K562 (cell line): ENCODE data around the gene SLC9C2. TPM values are rescaled to one million over a fixed set of nuclear protein-coding genes. Genes with fewer than 3 reads are reported as not detected.

ENCODE experiments used
- BACH1 ChIP-seq: fragments of 200-800 bp; sonication (Bioruptor generic); IDR thresholded peaks from 2 replicates; pipeline ENCODE4 v1.6.1; 2016; ENCODE audit warnings: missing genetic modification characterization, missing compliant biosample characterization
- BRCA1 ChIP-seq, 2 experiments: fragments of 450-650 bp in 1 of 2; sonication (generic) in 1 of 2; formaldehyde crosslinking in 1 of 2; IDR thresholded peaks; 2 replicates each; pipeline versions ENCODE4 v1.5.0 to v1.6.1; 2017 to 2020; ENCODE audit warnings: mild to moderate bottlenecking in 1 of 2, missing genetic modification reagents in 1 of 2
- CCNT2 ChIP-seq: IDR thresholded peaks from 2 replicates; pipeline ENCODE4 v1.6.1; 2011; ENCODE audit warnings: borderline replicate concordance, low read depth, mild to moderate bottlenecking, moderate library complexity, mixed read lengths, low read length; ENCODE audit not compliant: insufficient read length; ENCODE audit errors: extremely low read depth
- DPF2 ChIP-seq: fragments of 450-650 bp; IDR thresholded peaks from 2 replicates; pipeline ENCODE4 v1.6.1; 2016
- ESRRA ChIP-seq: fragments of 450-650 bp; IDR thresholded peaks from 2 replicates; pipeline ENCODE4 v1.6.1; 2014; ENCODE audit warnings: low read depth, mild to moderate bottlenecking, moderate library complexity, borderline replicate concordance
- FOXA3 ChIP-seq, 2 experiments: fragments of 450-650 bp in 1 of 2; sonication (generic) in 1 of 2; formaldehyde crosslinking; IDR thresholded peaks in 1 of 2; conservative IDR thresholded peaks in 1 of 2; 2 replicates each; pipeline versions ENCODE4 v1.4.0 to v1.8.0; 2020 to 2022; ENCODE audit warnings: mild to moderate bottlenecking in 2 of 2, missing genetic modification reagents in 1 of 2
- HDAC8 ChIP-seq: fragments of 450-650 bp; IDR thresholded peaks from 2 replicates; pipeline ENCODE4 v1.6.1; 2016; ENCODE audit warnings: mild to moderate bottlenecking, missing genetic modification characterization, moderate library complexity, missing compliant biosample characterization
- HOXB6 ChIP-seq: fragments of 250-450 bp; sonication (Bioruptor Pico); IDR thresholded peaks from 2 replicates; pipeline ENCODE4 v1.5.1; 2022; ENCODE audit warnings: mild to moderate bottlenecking, borderline replicate concordance
- KLF6 ChIP-seq: fragments of 250-450 bp; sonication (Bioruptor Pico); IDR thresholded peaks from 2 replicates; pipeline ENCODE4 v1.4.0; 2020; ENCODE audit warnings: mild to moderate bottlenecking, moderate library complexity, borderline replicate concordance
- NCOA2 ChIP-seq, 2 experiments: fragments of 450-650 bp; IDR thresholded peaks; 2 replicates each; pipeline ENCODE4 v1.6.1; 2018; ENCODE audit warnings: mild to moderate bottlenecking in 2 of 2, moderate library complexity in 1 of 2; ENCODE audit not compliant: partially characterized antibody in 2 of 2
- NR2C2 ChIP-seq, 2 experiments: fragments of 200-800 bp in 1 of 2; sonication (Bioruptor generic) in 1 of 2; sonication (generic) in 1 of 2; formaldehyde crosslinking in 1 of 2; IDR thresholded peaks; 2 replicates each; pipeline versions ENCODE4 v1.6.1 to v1.8.0; 2016 to 2022; ENCODE audit warnings: mild to moderate bottlenecking in 1 of 2, missing compliant biosample characterization in 1 of 2, missing genetic modification characterization in 1 of 2, missing genetic modification reagents in 1 of 2
- PHF21A ChIP-seq: fragments of 450-650 bp; IDR thresholded peaks from 2 replicates; pipeline ENCODE4 v1.6.1; 2017; ENCODE audit warnings: low read depth, borderline replicate concordance
- POLR3A ChIP-seq: IDR thresholded peaks from 2 replicates; pipeline ENCODE4 v1.6.1; 2011; ENCODE audit warnings: borderline replicate concordance, mild to moderate bottlenecking, moderate library complexity; ENCODE audit not compliant: insufficient read length, insufficient read depth; ENCODE audit errors: extremely low read depth
- RFX1 ChIP-seq: fragments of 450-650 bp; IDR thresholded peaks from 2 replicates; pipeline ENCODE4 v1.6.1; 2016; ENCODE audit warnings: mild to moderate bottlenecking, moderate library complexity
- RHOXF2B ChIP-seq: fragments of 250-450 bp; sonication (Bioruptor Pico); conservative IDR thresholded peaks from 2 replicates; pipeline ENCODE4 v1.5.1; 2021
- RNF219 ChIP-seq: fragments of 250-450 bp; sonication (Bioruptor Pico); IDR thresholded peaks from 2 replicates; pipeline ENCODE4 v1.5.0; 2022; ENCODE audit warnings: mild to moderate bottlenecking
- SMARCB1 ChIP-seq: IDR thresholded peaks from 2 replicates; pipeline ENCODE4 v1.6.1; 2011; ENCODE audit warnings: improper control_type of control experiment, low read depth; ENCODE audit not compliant: insufficient read length
- SMARCC2 ChIP-seq: fragments of 450-650 bp; IDR thresholded peaks from 2 replicates; pipeline ENCODE4 v1.6.1; 2017; ENCODE audit warnings: antibody characterized with exemption, moderate library complexity, mild to moderate bottlenecking, low read depth
- SREBF1 ChIP-seq: fragments of 150-350 bp; IDR thresholded peaks from 2 replicates; pipeline ENCODE4 v1.6.1; 2014; ENCODE audit warnings: antibody characterized with exemption, low read depth, low read length, borderline replicate concordance
- SRSF1 ChIP-seq: fragments of 200-400 bp; formaldehyde crosslinking; IDR thresholded peaks from 2 replicates; pipeline ENCODE4 v1.6.1; 2017; ENCODE audit warnings: mild to moderate bottlenecking, low read depth, low read length, moderate library complexity
- TRIM24 ChIP-seq, 2 experiments: fragments of 450-650 bp; IDR thresholded peaks; 2 replicates each; pipeline ENCODE4 v1.6.1; 2016
- YY1 ChIP-seq, 3 experiments: IDR thresholded peaks; 2 replicates each; pipeline ENCODE4 v1.6.1; 2011; ENCODE audit warnings: low read length in 2 of 3, mild to moderate bottlenecking in 2 of 3, moderate library complexity in 2 of 3, borderline replicate concordance in 1 of 3, control low read depth in 1 of 3, low read depth in 1 of 3; ENCODE audit not compliant: insufficient read depth in 3 of 3, insufficient replicate concordance in 2 of 3, control insufficient read depth in 1 of 3, insufficient read length in 1 of 3; ENCODE audit errors: extremely low read depth in 1 of 3
- ZBED1 ChIP-seq: IDR thresholded peaks from 2 replicates; pipeline ENCODE4 v1.6.1; 2014
- ZFP36 ChIP-seq: fragments of 150-350 bp; IDR thresholded peaks from 2 replicates; pipeline ENCODE4 v1.6.1; 2018; ENCODE audit warnings: low read length, low read depth; ENCODE audit not compliant: partially characterized antibody
- ZNF121 ChIP-seq: sonication (generic); formaldehyde crosslinking; conservative IDR thresholded peaks from 2 replicates; pipeline ENCODE4 v1.8.0; 2022; ENCODE audit warnings: missing genetic modification reagents
- ZNF124 ChIP-seq: sonication (generic); formaldehyde crosslinking; IDR thresholded peaks from 2 replicates; pipeline ENCODE4 v1.8.1; 2022; ENCODE audit warnings: missing genetic modification reagents
- ZNF212 ChIP-seq: fragments of 450-650 bp; formaldehyde crosslinking; IDR thresholded peaks from 2 replicates; pipeline ENCODE4 v1.4.0; 2020; ENCODE audit warnings: mild to moderate bottlenecking
- polyA plus RNA-seq, 8 experiments: library from polyadenylated mRNA; depleted of rRNA in 4 of 8; stranded (reverse) in 5 of 8; unstranded in 3 of 8; fragments of >200 nt; fragmentation: Nextera tagmentation in 2 of 8; fragmentation: Illumina TruSeq in 1 of 8; extraction: Ambion mirVana in 2 of 8; extraction: Trizol in 1 of 8; gene quantifications; 2 replicates each; pipeline versions ENCODE4 v1.2.1 to v1.2.3, GENCODE V29; 2011 to 2014; ENCODE audit warnings: inconsistent platforms in 1 of 8, missing spikeins in 1 of 8
- total RNA-seq, 7 experiments: library from RNA; depleted of rRNA in 6 of 7; stranded (reverse); fragments of >200 nt in 6 of 7; fragmentation: Illumina TruSeq in 2 of 7; extraction: Trizol in 2 of 7; gene quantifications; 2 replicates each; pipeline versions ENCODE4 v1.2.1 to v1.2.3, GENCODE V29; 2011 to 2021; ENCODE audit warnings: low replicate concordance in 1 of 7
- TF ChIP-seq, protein P1 (sequence below): fragments of 250-450 bp; sonication (Bioruptor Pico); IDR thresholded peaks from 2 replicates; pipeline ENCODE4 v1.6.1; 2021; ENCODE audit warnings: mild to moderate bottlenecking

The SLC9C2 gene
- total and polyA plus RNA-seq, 9 of the 15 experiments (the other 6 are each of a cell fraction or from before 2014, with no cell fraction given): 0.11 to 0.22 (median 0.15) TPM; not detected in 5

- TF ChIP-seq SREBF1 (no peak), ZNF121 (CRISPR knock-in tag) (no peak), SMARCB1 (no peak), RFX1 (no peak), FOXA3 (CRISPR knock-in tag; conservative IDR thresholded peaks at IDR 0.05 in 1 of 2, IDR thresholded peaks at IDR 0.05 in 1 of 2) (no peak), RHOXF2B (CRISPR knock-in tag) (no peak), SRSF1 (no peak), SMARCC2 (0 out of 2 replicates have a peak, but pooled peaks have one; percentile 63), POLR3A (no peak), HDAC8 (tag) (no peak), ZNF212 (CRISPR knock-in tag) (no peak), ZFP36 (no peak), BACH1 (tag) (peak; percentile 85), NR2C2 (CRISPR knock-in tag; IDR thresholded peaks at IDR 0.05) (no peak), NR2C2 (tag; IDR thresholded peaks at IDR 0.05) (no peak), RNF219 (CRISPR knock-in tag) (no peak), ESRRA (no peak), CCNT2 (no peak), YY1 (IDR thresholded peaks at IDR 0.05; ENCODE audit: borderline replicate concordance in 1 of 3, control insufficient read depth in 1 of 3, extremely low read depth in 1 of 3, insufficient read depth in 3 of 3, insufficient read length in 1 of 3, insufficient replicate concordance in 2 of 3, low read depth in 1 of 3, low read length in 2 of 3) (no peak), KLF6 (CRISPR knock-in tag) (no peak), HOXB6 (CRISPR knock-in tag) (no peak), TRIM24 (IDR thresholded peaks at IDR 0.05) (no peak), BRCA1 (IDR thresholded peaks at IDR 0.05) (no peak), BRCA1 (CRISPR knock-in tag; IDR thresholded peaks at IDR 0.05) (no peak), NCOA2 (IDR thresholded peaks at IDR 0.05; ENCODE audit: partially characterized antibody in 2 of 2) (no peak), ZNF124 (CRISPR knock-in tag) (no peak), PHF21A (no peak), DPF2 (peak; percentile 68), ZBED1 (no peak)
- TF ChIP-seq, protein P1, sequence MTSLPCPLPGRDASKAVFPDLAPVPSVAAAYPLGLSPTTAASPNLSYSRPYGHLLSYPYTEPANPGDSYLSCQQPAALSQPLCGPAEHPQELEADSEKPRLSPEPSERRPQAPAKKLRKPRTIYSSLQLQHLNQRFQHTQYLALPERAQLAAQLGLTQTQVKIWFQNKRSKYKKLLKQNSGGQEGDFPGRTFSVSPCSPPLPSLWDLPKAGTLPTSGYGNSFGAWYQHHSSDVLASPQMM: no peak
These were observed 123.2 kb downstream of the SLC9C2 start (continued) for GRCh38 chr1:173479649-173480048.
